AG04449 (cell line): Measurements from ENCODE around the gene CALR.
"Not testable (repeated sequence)": the region's sequence is repeated elsewhere in the genome, so short reads cannot be mapped to it uniquely, and the experiment has no call there.

Experiments used
- CTCF ChIA-PET: fragments of 350-600 bp; formaldehyde crosslinking; extraction: SDS; loops from one replicate; lab custom pipeline; 2021; ENCODE audit warnings: antibody characterized with exemption; lab: Yijun Ruan, JAX
- POLR2A ChIA-PET: fragments of 400-600, 350-600 bp; formaldehyde crosslinking; extraction: SDS; loops from one replicate; lab custom pipeline; 2020; ENCODE audit warnings: antibody characterized with exemption, inconsistent platforms; lab: Yijun Ruan, JAX
- DNase-seq: peaks from one replicate; pipeline ENCODE4 v3.0.0-alpha.2; 2010; ENCODE audit warnings: low read depth, low spot score
- H3K4me3 ChIP-seq: 2 replicates; pipeline ENCODE4 v1.5.1; 2011; ENCODE audit warnings: low read depth, mild to moderate bottlenecking, control low read depth, low read length
- TF ChIP-seq, protein P1 (sequence below): IDR thresholded peaks from one replicate; pipeline ENCODE4 v1.5.1; 2011; ENCODE audit warnings: mild to moderate bottlenecking, moderate library complexity, low read length, control low read depth, inconsistent platforms; ENCODE audit not compliant: insufficient read depth; ENCODE audit errors: missing control alignments

The CALR gene

DNA sequence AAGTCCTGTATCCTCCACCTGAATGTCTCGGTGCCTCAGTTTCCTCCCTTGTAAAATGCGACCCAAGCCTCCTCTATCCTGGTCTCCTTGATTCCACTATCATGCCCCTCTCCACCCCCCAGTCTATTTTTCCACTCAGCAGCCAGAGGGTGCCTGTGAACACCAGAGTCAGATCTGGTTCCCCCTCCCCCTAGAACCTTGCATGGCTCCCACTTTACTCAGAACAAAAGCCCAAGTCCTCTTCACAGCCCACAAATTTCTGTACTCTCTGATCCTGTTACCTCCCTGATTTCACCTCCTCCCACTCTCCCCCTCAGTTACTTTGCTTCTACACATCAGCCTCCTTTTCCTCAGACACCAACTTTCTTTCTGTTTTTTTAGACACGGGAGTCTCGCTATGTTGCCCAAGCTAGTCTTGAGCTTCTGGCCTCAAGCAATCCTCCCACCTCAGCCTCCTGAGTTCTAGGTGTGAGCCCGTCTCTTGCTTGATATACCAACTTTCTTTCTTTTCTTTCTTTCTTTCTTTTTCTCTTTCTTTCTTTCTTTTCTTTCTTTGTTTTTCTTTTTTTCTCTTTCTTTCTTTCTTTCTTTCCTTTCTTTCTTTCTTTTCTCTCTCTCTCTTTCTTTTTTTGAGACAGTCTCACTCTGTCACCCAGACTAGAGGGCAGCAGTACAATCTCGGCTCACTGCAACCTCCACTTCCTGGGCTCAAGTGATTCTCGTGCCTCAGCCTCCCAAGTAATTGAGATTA is 31.8 kb downstream of the CALR start:
- POLR2A ChIA-PET = no interaction called here
- no peak for DNase-seq
- TF ChIP-seq, protein P1, sequence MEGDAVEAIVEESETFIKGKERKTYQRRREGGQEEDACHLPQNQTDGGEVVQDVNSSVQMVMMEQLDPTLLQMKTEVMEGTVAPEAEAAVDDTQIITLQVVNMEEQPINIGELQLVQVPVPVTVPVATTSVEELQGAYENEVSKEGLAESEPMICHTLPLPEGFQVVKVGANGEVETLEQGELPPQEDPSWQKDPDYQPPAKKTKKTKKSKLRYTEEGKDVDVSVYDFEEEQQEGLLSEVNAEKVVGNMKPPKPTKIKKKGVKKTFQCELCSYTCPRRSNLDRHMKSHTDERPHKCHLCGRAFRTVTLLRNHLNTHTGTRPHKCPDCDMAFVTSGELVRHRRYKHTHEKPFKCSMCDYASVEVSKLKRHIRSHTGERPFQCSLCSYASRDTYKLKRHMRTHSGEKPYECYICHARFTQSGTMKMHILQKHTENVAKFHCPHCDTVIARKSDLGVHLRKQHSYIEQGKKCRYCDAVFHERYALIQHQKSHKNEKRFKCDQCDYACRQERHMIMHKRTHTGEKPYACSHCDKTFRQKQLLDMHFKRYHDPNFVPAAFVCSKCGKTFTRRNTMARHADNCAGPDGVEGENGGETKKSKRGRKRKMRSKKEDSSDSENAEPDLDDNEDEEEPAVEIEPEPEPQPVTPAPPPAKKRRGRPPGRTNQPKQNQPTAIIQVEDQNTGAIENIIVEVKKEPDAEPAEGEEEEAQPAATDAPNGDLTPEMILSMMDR = no peak
- CTCF ChIA-PET = interaction anchor here (5.6 kb wide), 1 partner anchor 122 kb away, joined by 153 read pairs; no protein-coding TSS in a partner anchor
- no peak overlapping the region for H3K4me3 ChIP-seq

GRCh38 chr19:12973236-12973635 is 34.8 kb downstream of the CALR start:
- no peak for DNase-seq
- H3K4me3 ChIP-seq = no peak overlapping the region
- TF ChIP-seq, protein P1 = no peak
- POLR2A ChIA-PET = no interaction called here
- CTCF ChIA-PET = interaction anchor here (5.6 to 14.7 kb wide), 3 partner anchors 9 to 114 kb away, joined by 138 to 573 read pairs (median 486); partner anchors contain the start of gene DAND5

GRCh38 chr19:12974301-12975220 is 36.2 kb downstream of the CALR start:
- no peak overlapping the region for H3K4me3 ChIP-seq
- POLR2A ChIA-PET = no interaction called here
- CTCF ChIA-PET = interaction anchor here (0.7 to 14.7 kb wide), 8 partner anchors 10 to 615 kb away, joined by 3 to 573 read pairs (median 69); partner anchors contain the start of gene DAND5
- TF ChIP-seq, protein P1 = no peak
- DNase-seq = no peak

- H3K4me3 ChIP-seq = no peak overlapping the region
- TF ChIP-seq, protein P1 = no peak
- DNase-seq = no peak
- ChIA-PET POLR2A (no interaction called here), CTCF (interaction anchor here (0.7 to 14.7 kb wide), 11 partner anchors 11 to 614 kb away, joined by 3 to 573 read pairs (median 8); partner anchors contain the start of genes DAND5 and LYL1)
Observed at GRCh38 chr19:12975221-12975741, 36.9 kb downstream of the CALR start.

DNA sequence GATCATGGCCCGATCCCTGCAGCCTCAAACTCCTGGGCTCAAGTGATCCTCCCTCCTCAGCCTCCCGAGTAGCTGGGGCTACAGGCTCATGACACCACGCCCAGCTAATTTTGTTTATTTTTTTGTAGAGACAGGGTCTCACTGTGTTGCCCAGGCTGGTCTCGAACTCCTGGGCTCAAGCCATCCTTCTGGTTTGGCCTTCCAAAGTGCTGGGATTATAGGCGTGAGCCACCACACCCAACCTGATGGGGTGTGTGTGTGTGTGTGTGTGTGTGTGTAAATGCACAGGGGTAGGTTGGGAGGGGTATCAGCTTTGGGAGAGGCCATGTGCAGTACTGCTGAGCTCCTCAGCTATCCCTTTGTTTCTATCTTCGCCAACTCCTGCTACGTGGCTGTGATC is 37.7 kb downstream of the CALR start:
- POLR2A ChIA-PET = interaction anchor here (1.0 kb wide), 1 partner anchor 36 kb away, joined by 3 read pairs; no protein-coding TSS in a partner anchor
- CTCF ChIA-PET = interaction anchor here (0.6 to 14.7 kb wide), 15 partner anchors 12 to 612 kb away, joined by 3 to 573 read pairs (median 10); partner anchors contain the start of genes CACNA1A, DAND5 and LYL1
- DNase-seq, H3K4me3 ChIP-seq: not testable (repeated sequence)

DNA sequence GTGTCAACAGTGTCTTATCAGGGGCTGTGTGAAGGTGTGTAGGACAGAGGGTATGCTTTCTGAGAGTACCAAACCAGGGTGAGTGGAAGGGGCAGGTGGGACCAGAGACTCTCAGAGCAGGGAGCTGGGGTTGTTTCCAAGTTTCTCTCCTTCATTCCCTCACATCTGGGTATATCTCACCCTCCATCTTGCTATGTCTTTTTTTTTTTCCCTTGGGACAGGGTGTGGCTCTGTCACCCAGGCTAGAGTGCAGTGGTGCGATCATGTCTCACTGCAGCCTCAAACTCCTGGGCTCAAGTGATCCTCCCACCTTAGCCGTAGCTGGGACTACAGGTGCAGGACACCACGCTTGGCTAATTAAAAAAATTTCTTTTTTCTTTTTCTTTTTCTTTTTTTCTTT is 41.6 kb downstream of the CALR start:
- ChIA-PET CTCF (interaction anchor here (0.8 to 14.7 kb wide), 9 partner anchors 14 to 285 kb away, joined by 3 to 573 read pairs (median 17); partner anchors contain the start of genes IER2, LYL1 and STX10), POLR2A (no interaction called here)
- DNase-seq = no peak
- H3K4me3 ChIP-seq = no peak overlapping the region
- TF ChIP-seq, protein P1 = no peak
